Panc1 (cell line): Measurements from ENCODE around the gene U2SURP. TPM values are rescaled to one million over a fixed set of nuclear protein-coding genes. Genes with fewer than 3 reads are reported as not detected.

Experiments used
- ATAC-seq: fragments of 200-7000 bp; cut with Tn5 transposase; 2 replicates; pipeline ENCODE4 v1.9.1; 2020; ENCODE audit warnings: mild to moderate bottlenecking, moderate library complexity
- BruUV-seq: library from RNA; stranded (reverse); fragments of 400-500 nt; replicated peaks from 2 replicates; lab custom pipeline; 2021; lab: Mats Ljungman, UMichigan
- CTCF ChIA-PET: fragments of 300-600 bp; sonication (Branson Sonifier 250); formaldehyde crosslinking; loops from one replicate; lab custom pipeline; 2022; ENCODE audit warnings: antibody characterized with exemption; lab: Charles Lee
- POLR2A ChIA-PET: fragments of 300-600 bp; sonication (Branson Sonifier 250); formaldehyde crosslinking; loops from one replicate; lab custom pipeline; 2022; ENCODE audit warnings: antibody characterized with exemption; lab: Charles Lee
- DNase-seq: peaks from one replicate; pipeline ENCODE4 v3.0.0-alpha.2; 2010; ENCODE audit warnings: low read depth, low spot score
- H3K27ac ChIP-seq: 2 replicates; pipeline ENCODE4 v1.5.1; 2011; ENCODE audit warnings: mild to moderate bottlenecking, low read length, inconsistent platforms
- H3K27me3 ChIP-seq: fragments of 200-500 bp; sonication (Bioruptor generic); 2 replicates; pipeline ENCODE4 v1.6.0; 2014; ENCODE audit warnings: low read length, inconsistent platforms; ENCODE audit not compliant: control insufficient read depth, insufficient read depth
- H3K36me3 ChIP-seq: fragments of 200-500 bp; sonication (Bioruptor generic); 2 replicates; pipeline ENCODE4 v1.5.1; 2014; ENCODE audit warnings: inconsistent platforms, mild to moderate bottlenecking, low read length, moderate library complexity; ENCODE audit not compliant: control insufficient read depth, insufficient read depth
- H3K4me1 ChIP-seq: 2 replicates; pipeline ENCODE4 v1.5.1; 2011; ENCODE audit warnings: inconsistent platforms, mild to moderate bottlenecking, low read length, moderate library complexity; ENCODE audit not compliant: control insufficient read depth, insufficient read depth
- H3K4me3 ChIP-seq, 2 experiments: 2 replicates each; pipeline ENCODE4 v1.5.1; 2011 to 2012; ENCODE audit warnings: low read depth in 2 of 2, low read length in 2 of 2, mild to moderate bottlenecking in 2 of 2, inconsistent platforms in 1 of 2, moderate library complexity in 1 of 2
- H3K9me3 ChIP-seq: fragments of 200-500 bp; sonication (Bioruptor generic); 2 replicates; pipeline ENCODE4 v1.5.1; 2014; ENCODE audit warnings: low read depth, mild to moderate bottlenecking, inconsistent platforms, low read length, moderate library complexity; ENCODE audit not compliant: control insufficient read depth, insufficient read depth
- POLR2AphosphoS5 ChIP-seq: IDR thresholded peaks from 2 replicates; pipeline ENCODE4 v1.6.1; 2012; ENCODE audit warnings: mild to moderate bottlenecking, low read depth, low read length, moderate library complexity
- SIN3A ChIP-seq: IDR thresholded peaks from 2 replicates; pipeline ENCODE4 v1.6.1; 2012; ENCODE audit warnings: low read depth, mild to moderate bottlenecking, low read length, moderate library complexity, borderline replicate concordance; ENCODE audit not compliant: insufficient read depth
- TCF7L2 ChIP-seq: IDR thresholded peaks from 2 replicates; pipeline ENCODE4 v1.6.1; 2011; ENCODE audit warnings: mild to moderate bottlenecking, low read depth, low read length, inconsistent platforms
- in situ Hi-C: cut with HindIII; loops from 2 replicates; pipeline ENCODE4 v1.10.0; 2016; ENCODE audit warnings: low sequenced_read_pairs, low pct_unique_long_range_greater_than_20kb
- intact Hi-C: fragments of 100-400 bp; cut with micrococcal nuclease; formaldehyde crosslinking; loops from one replicate; pipeline ENCODE4 v1.10.0; 2022; ENCODE audit not compliant: unreplicated experiment
- total RNA-seq: library from RNA; stranded (reverse); gene quantifications from one replicate; pipeline ENCODE4 v1.2.1, GENCODE V29; 2021; ENCODE audit not compliant: unreplicated experiment
- TF ChIP-seq, protein P1 (sequence below), 2 experiments: IDR thresholded peaks; 2 replicates each; pipeline ENCODE4 v1.6.1; 2011 to 2012; ENCODE audit warnings: low read depth in 2 of 2, control low read depth in 1 of 2, low read length in 1 of 2, mild to moderate bottlenecking in 1 of 2, moderate library complexity in 1 of 2; ENCODE audit not compliant: insufficient read depth in 1 of 2
- TF ChIP-seq, protein P2 (sequence below): fragments of 450-650 bp; IDR thresholded peaks from 2 replicates; pipeline ENCODE4 v1.5.1; 2017; ENCODE audit warnings: mild to moderate bottlenecking

U2SURP gene
- total RNA-seq, 1 experiment from 2014 or later = 135 TPM

DNA sequence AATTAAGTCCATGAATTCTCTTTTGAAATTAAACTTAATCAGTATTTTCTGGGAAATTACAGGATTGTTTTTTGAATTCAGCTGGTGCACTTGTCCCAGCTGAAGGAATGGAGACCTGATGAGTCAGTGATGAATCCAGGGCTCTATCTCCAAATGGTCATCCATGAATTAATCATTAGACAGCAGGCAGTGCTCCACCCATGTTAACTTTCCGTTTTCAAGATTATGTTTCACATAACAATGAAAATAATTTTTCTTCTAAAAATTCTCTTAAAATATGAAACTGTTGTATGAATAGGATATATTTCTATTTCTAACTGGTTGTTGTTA is 24.0 kb upstream of the U2SURP start:
- H3K4me1 ChIP-seq = peaks cover 20% of the 10 kb centered on the region
- CTCF ChIA-PET = no interaction called here
- H3K27me3 ChIP-seq = no peaks in the 10 kb centered on the region
- intact Hi-C loops = no loop called here
- no peaks in the 10 kb centered on the region for H3K36me3 ChIP-seq
- H3K9me3 ChIP-seq = no peaks in the 10 kb centered on the region
- H3K4me3 ChIP-seq = no peak overlapping the region
- in situ Hi-C loops = no loop called here
- DNase-seq (no peak), ATAC-seq (no peak)
- no TSS peak for BruUV-seq
- POLR2A ChIA-PET = no interaction called here
- TF ChIP-seq TCF7L2 (no peak), SIN3A (no peak), POLR2AphosphoS5 (no peak)
- TF ChIP-seq, protein P1, sequence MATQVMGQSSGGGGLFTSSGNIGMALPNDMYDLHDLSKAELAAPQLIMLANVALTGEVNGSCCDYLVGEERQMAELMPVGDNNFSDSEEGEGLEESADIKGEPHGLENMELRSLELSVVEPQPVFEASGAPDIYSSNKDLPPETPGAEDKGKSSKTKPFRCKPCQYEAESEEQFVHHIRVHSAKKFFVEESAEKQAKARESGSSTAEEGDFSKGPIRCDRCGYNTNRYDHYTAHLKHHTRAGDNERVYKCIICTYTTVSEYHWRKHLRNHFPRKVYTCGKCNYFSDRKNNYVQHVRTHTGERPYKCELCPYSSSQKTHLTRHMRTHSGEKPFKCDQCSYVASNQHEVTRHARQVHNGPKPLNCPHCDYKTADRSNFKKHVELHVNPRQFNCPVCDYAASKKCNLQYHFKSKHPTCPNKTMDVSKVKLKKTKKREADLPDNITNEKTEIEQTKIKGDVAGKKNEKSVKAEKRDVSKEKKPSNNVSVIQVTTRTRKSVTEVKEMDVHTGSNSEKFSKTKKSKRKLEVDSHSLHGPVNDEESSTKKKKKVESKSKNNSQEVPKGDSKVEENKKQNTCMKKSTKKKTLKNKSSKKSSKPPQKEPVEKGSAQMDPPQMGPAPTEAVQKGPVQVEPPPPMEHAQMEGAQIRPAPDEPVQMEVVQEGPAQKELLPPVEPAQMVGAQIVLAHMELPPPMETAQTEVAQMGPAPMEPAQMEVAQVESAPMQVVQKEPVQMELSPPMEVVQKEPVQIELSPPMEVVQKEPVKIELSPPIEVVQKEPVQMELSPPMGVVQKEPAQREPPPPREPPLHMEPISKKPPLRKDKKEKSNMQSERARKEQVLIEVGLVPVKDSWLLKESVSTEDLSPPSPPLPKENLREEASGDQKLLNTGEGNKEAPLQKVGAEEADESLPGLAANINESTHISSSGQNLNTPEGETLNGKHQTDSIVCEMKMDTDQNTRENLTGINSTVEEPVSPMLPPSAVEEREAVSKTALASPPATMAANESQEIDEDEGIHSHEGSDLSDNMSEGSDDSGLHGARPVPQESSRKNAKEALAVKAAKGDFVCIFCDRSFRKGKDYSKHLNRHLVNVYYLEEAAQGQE (IDR thresholded peaks at IDR 0.05; ENCODE audit: insufficient read depth in 1 of 2, low read depth in 2 of 2, low read length in 1 of 2) = no peak
- TF ChIP-seq, protein P2, sequence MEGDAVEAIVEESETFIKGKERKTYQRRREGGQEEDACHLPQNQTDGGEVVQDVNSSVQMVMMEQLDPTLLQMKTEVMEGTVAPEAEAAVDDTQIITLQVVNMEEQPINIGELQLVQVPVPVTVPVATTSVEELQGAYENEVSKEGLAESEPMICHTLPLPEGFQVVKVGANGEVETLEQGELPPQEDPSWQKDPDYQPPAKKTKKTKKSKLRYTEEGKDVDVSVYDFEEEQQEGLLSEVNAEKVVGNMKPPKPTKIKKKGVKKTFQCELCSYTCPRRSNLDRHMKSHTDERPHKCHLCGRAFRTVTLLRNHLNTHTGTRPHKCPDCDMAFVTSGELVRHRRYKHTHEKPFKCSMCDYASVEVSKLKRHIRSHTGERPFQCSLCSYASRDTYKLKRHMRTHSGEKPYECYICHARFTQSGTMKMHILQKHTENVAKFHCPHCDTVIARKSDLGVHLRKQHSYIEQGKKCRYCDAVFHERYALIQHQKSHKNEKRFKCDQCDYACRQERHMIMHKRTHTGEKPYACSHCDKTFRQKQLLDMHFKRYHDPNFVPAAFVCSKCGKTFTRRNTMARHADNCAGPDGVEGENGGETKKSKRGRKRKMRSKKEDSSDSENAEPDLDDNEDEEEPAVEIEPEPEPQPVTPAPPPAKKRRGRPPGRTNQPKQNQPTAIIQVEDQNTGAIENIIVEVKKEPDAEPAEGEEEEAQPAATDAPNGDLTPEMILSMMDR = no peak
- H3K27ac ChIP-seq = peak overlapping the region; percentile 69

DNA sequence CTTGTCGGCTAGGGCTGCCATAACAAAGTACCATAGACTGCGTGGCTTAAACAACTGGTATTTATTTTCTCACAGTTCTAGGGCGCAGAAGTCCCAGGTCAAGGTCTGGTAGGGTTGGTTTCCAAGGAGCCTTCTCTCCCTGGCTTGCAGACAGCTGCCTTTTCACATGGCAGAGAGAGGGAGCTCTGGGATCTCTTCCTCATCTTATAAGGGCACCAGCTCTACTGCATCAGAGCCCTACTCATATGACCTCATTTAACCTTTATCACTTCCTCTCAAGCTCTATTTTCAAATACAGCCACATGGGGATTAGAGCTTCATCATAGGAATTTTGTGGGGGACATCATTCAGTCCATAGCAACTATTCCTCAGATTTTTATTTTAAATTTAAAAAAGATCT is 20.3 kb upstream of the U2SURP start:
- DNase-seq (no peak), ATAC-seq (no peak)
- Histone ChIP-seq H3K27me3 (no peaks in the 10 kb centered on the region), H3K4me3 (no peak overlapping the region), H3K4me1 (peaks cover 14% of the 10 kb centered on the region), H3K36me3 (no peaks in the 10 kb centered on the region), H3K9me3 (no peaks in the 10 kb centered on the region), H3K27ac (no peak overlapping the region)
- ChIA-PET CTCF (no interaction called here), POLR2A (interaction anchor here (0.6 kb wide), 1 partner anchor 14 kb away, joined by 3 read pairs; no protein-coding TSS in a partner anchor)
- intact Hi-C loops = no loop called here
- in situ Hi-C loops = no loop called here
- TF ChIP-seq, protein P2 = peak; percentile 33
- TF ChIP-seq SIN3A (no peak), POLR2AphosphoS5 (no peak)
- no TSS peak for BruUV-seq
